ENCODE results near the gene C18orf54.

C18orf54 gene

DNA sequence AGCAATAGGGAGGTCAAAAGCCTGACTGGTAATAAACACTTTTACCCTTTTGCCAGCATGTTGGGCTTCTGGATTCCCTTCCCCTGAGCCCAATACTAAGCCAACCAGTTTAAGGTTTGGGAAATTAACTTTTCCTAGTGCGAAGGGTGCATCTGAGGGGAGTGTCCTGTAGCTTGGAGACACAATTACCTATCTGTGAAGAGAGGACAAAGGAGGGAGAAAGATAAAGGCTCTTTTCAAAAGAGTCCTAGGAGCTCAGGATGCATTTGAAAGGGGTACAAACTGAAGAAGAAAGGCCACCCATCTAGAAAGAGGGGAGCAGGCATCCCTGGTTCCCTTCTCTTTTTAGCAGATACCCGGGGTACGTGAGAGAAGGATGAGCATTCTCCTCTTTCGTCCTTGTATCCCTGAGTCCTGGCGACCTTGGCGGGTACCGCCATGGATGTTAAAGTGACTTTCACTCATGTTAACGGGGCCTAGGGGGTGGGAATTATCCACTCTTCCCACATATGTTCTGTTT, 25.1 kb downstream of the C18orf54 start (continued):
- TF ChIP-seq, protein P1, sequence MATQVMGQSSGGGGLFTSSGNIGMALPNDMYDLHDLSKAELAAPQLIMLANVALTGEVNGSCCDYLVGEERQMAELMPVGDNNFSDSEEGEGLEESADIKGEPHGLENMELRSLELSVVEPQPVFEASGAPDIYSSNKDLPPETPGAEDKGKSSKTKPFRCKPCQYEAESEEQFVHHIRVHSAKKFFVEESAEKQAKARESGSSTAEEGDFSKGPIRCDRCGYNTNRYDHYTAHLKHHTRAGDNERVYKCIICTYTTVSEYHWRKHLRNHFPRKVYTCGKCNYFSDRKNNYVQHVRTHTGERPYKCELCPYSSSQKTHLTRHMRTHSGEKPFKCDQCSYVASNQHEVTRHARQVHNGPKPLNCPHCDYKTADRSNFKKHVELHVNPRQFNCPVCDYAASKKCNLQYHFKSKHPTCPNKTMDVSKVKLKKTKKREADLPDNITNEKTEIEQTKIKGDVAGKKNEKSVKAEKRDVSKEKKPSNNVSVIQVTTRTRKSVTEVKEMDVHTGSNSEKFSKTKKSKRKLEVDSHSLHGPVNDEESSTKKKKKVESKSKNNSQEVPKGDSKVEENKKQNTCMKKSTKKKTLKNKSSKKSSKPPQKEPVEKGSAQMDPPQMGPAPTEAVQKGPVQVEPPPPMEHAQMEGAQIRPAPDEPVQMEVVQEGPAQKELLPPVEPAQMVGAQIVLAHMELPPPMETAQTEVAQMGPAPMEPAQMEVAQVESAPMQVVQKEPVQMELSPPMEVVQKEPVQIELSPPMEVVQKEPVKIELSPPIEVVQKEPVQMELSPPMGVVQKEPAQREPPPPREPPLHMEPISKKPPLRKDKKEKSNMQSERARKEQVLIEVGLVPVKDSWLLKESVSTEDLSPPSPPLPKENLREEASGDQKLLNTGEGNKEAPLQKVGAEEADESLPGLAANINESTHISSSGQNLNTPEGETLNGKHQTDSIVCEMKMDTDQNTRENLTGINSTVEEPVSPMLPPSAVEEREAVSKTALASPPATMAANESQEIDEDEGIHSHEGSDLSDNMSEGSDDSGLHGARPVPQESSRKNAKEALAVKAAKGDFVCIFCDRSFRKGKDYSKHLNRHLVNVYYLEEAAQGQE (tag by site-specific recombination; IDR thresholded peaks at IDR 0.05), result no peak
- no peak for TF ChIP-seq ZNF366 (tag by site-specific recombination; conservative IDR thresholded peaks at IDR 0.05)
- TF ChIP-seq IKZF3 (tag by site-specific recombination; IDR thresholded peaks at IDR 0.05), result no peak

- CTCF ChIA-PET, result no interaction called here
- Histone ChIP-seq H3K4me1 (ENCODE audit: control insufficient read depth, insufficient read depth, low read length) (no peaks in the 10 kb centered on the region), H3K9me3 (ENCODE audit: control insufficient read depth, insufficient read depth, low read depth, low read length) (no peaks in the 10 kb centered on the region), H3K27ac (ENCODE audit: extremely low read depth, low read depth, low read length) (no peak overlapping the region), H3K4me3 (ENCODE audit: low read depth, low read length) (no peak overlapping the region), H3K36me3 (ENCODE audit: control insufficient read depth in 2 of 2, insufficient read depth in 1 of 2, low read length in 2 of 2) (no peaks in the 10 kb centered on the region)
- no peak for TF ChIP-seq CTCF (tag by site-specific recombination; IDR thresholded peaks at IDR 0.05)
- TF ChIP-seq ZNF155 (tag by site-specific recombination; IDR thresholded peaks at IDR 0.05), result no peak
- TF ChIP-seq ZNF580 (tag by site-specific recombination; IDR thresholded peaks at IDR 0.05), result no peak
- TF ChIP-seq ZNF354C (tag by site-specific recombination; IDR thresholded peaks at IDR 0.05; ENCODE audit: borderline replicate concordance, low read depth), result no peak
- TF ChIP-seq ZNF19 (tag by site-specific recombination; IDR thresholded peaks at IDR 0.05; ENCODE audit: low read depth), result no peak
- no peak for TF ChIP-seq FEZF1 (tag by site-specific recombination; IDR thresholded peaks at IDR 0.05)
- TF ChIP-seq ZNF626 (tag by site-specific recombination; IDR thresholded peaks at IDR 0.05), result no peak
- TF ChIP-seq ZNF214 (tag by site-specific recombination; IDR thresholded peaks at IDR 0.05; ENCODE audit: borderline replicate concordance), result no peak
- no peak for TF ChIP-seq ZNF146 (tag by site-specific recombination; IDR thresholded peaks at IDR 0.05)
- TF ChIP-seq, protein P2, sequence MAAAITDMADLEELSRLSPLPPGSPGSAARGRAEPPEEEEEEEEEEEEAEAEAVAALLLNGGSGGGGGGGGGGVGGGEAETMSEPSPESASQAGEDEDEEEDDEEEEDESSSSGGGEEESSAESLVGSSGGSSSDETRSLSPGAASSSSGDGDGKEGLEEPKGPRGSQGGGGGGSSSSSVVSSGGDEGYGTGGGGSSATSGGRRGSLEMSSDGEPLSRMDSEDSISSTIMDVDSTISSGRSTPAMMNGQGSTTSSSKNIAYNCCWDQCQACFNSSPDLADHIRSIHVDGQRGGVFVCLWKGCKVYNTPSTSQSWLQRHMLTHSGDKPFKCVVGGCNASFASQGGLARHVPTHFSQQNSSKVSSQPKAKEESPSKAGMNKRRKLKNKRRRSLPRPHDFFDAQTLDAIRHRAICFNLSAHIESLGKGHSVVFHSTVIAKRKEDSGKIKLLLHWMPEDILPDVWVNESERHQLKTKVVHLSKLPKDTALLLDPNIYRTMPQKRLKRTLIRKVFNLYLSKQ (tag by site-specific recombination; IDR thresholded peaks at IDR 0.05; ENCODE audit: borderline replicate concordance), result no peak
- TF ChIP-seq GLI4 (tag by site-specific recombination; IDR thresholded peaks at IDR 0.05), result no peak
- TF ChIP-seq ZBTB6 (tag by site-specific recombination; IDR thresholded peaks at IDR 0.05), result no peak
- no peak for TF ChIP-seq GFI1B (tag by site-specific recombination; IDR thresholded peaks at IDR 0.05)
- POLR2A ChIA-PET, result no interaction called here
Measured at GRCh38 chr18:54386043-54386442, 28.3 kb downstream of the C18orf54 start.

Data from HEK293 (cell line).